Spleen (tissue), 11 donors: ENCODE results near the gene EPS8. TPM values are rescaled to one million over a fixed set of nuclear protein-coding genes. Genes with fewer than 3 reads are reported as not detected.
"Not testable (repeated sequence)": the region's sequence is repeated elsewhere in the genome, so short reads cannot be mapped to it uniquely, and the experiment has no call there.

Experiments used
- DNase-seq: peaks from one replicate; pipeline ENCODE4 v3.0.0-alpha.2; 2020
- H3K27ac ChIP-seq, 8 donors: fragments of 200-600 bp; sonication (generic) in 7 of 8; 1 replicate in 4 of 8; 2 replicates in 4 of 8; pipeline versions ENCODE4 v1.5.0 to v1.8.0; 2016 to 2021; ENCODE audit warnings: inconsistent platforms in 4 of 8, mild to moderate bottlenecking in 4 of 8, moderate library complexity in 1 of 8
- H3K27me3 ChIP-seq, 7 donors: fragments of 200-600 bp; sonication (generic) in 6 of 7; replicated peaks in 1 of 7; 1 replicate in 4 of 7; 2 replicates in 3 of 7; pipeline versions ENCODE4 v1.5.0 to v1.8.0; 2016 to 2021; ENCODE audit warnings: inconsistent platforms in 3 of 7, mild to moderate bottlenecking in 1 of 7
- H3K36me3 ChIP-seq, 6 donors: fragments of 200-600 bp; sonication (generic) in 5 of 6; 1 replicate in 4 of 6; 2 replicates in 2 of 6; pipeline versions ENCODE4 v1.5.0 to v1.8.0; 2016 to 2021; ENCODE audit warnings: inconsistent platforms in 2 of 6
- H3K4me1 ChIP-seq, 6 donors: fragments of 200-600 bp; sonication (generic) in 5 of 6; 1 replicate in 3 of 6; 2 replicates in 3 of 6; pipeline versions ENCODE4 v1.5.0 to v1.8.0; 2016 to 2021; ENCODE audit warnings: inconsistent platforms in 3 of 6
- H3K4me3 ChIP-seq, 8 donors: fragments of 200-600 bp; sonication (generic) in 7 of 8; 1 replicate in 4 of 8; 2 replicates in 4 of 8; pipeline versions ENCODE4 v1.5.0 to v1.8.0; 2016 to 2021; ENCODE audit warnings: inconsistent platforms in 4 of 8, mild to moderate bottlenecking in 4 of 8, moderate library complexity in 2 of 8
- H3K9me3 ChIP-seq, 8 donors: fragments of 200-600 bp; sonication (generic) in 7 of 8; 1 replicate in 4 of 8; 2 replicates in 4 of 8; pipeline versions ENCODE4 v1.5.0 to v1.8.0; 2016 to 2021; ENCODE audit warnings: inconsistent platforms in 4 of 8
- CTCF ChIP-seq, 11 experiments: fragments of 200-600 bp in 7 of 11; fragments of 450-650 bp in 4 of 11; sonication (generic) in 4 of 11; IDR thresholded peaks in 8 of 11; conservative IDR thresholded peaks in 3 of 11; 1 replicate in 7 of 11; 2 replicates in 4 of 11; pipeline versions ENCODE4 v1.4.0 to v1.8.0; 2016 to 2021; ENCODE audit warnings: antibody characterized with exemption in 11 of 11, inconsistent platforms in 4 of 11, mild to moderate bottlenecking in 1 of 11
- POLR2A ChIP-seq, 3 donors: fragments of 450-650 bp; IDR thresholded peaks; one replicate each; pipeline ENCODE4 v1.5.1; 2017; ENCODE audit warnings: antibody characterized with exemption in 3 of 3, mild to moderate bottlenecking in 1 of 3
- POLR2AphosphoS5 ChIP-seq, 3 donors: sonication (generic); formaldehyde crosslinking; IDR thresholded peaks; one replicate each; pipeline ENCODE4 v1.5.1; 2017; ENCODE audit warnings: antibody characterized with exemption in 3 of 3
- WGBS, 5 donors: extraction: QIAGEN DNeasy Blood & Tissue Kit in 3 of 5; methylation state at CpG; one replicate each; pipeline versions ENCODE4 v1.1.5 to v1.1.7; 2013 to 2018; 5-methylcytosine and 5-hydroxymethylcytosine counted together
- intact Hi-C: fragments of 100-400 bp; cut with DNase I; formaldehyde crosslinking; loops from one replicate; pipeline ENCODE4 v1.15.0; 2023; ENCODE audit warnings: low total_unique reads
- polyA plus RNA-seq, 3 donors: library from polyadenylated mRNA; stranded (reverse); fragments of 200-250 nt; gene quantifications; one replicate each; pipeline ENCODE4 v1.2.1, GENCODE V29; 2013
- total RNA-seq, 7 donors: library from RNA; depleted of rRNA in 3 of 7; stranded (reverse); fragments of >200 nt in 3 of 7; fragmentation: NEBNext Ultra II Directional in 4 of 7; extraction: Animal tissue kit (Norgen Biotek cat#: 25700) in 4 of 7; gene quantifications; one replicate each; pipeline versions ENCODE4 v1.1.0 to v1.2.1, GENCODE V29; 2016 to 2021
- donor health status: healthy with polysubstance abuse.
- donor health status: DM: no; HTN: no; CAD: no; lungs with moderate emphysema.
- donor health status: DM: no; HTN: no; CAD: no.
- donor health status: Bipolar disorder and iron deficiency.
- donor health status: healthy.
- donor health status: DM: no; HTN: no; CAD: no.
- donor health status: DM: yes; HTN: yes; CAD: no.

Gene EPS8
- total and polyA plus RNA-seq, 10 donors: 4.6 to 90.5 (median 30.9) TPM

GRCh38 chr12:15754233-15754632 is 35.0 kb downstream of the EPS8 start:
- Histone ChIP-seq H3K36me3 (no peaks in the 10 kb centered on the region), H3K27ac (no peak overlapping the region), H3K4me3 (no peak overlapping the region), H3K9me3 (no peaks in the 10 kb centered on the region), H3K27me3 (no peaks in the 10 kb centered on the region), H3K4me1 (no peaks in the 10 kb centered on the region)
- WGBS, 5 donors: 70 to 90% (median 86%) methylated on average over 2 of the region's 2 CpGs
- TF ChIP-seq CTCF (IDR thresholded peaks at IDR 0.05 in 8 of 11, conservative IDR thresholded peaks at IDR 0.05 in 3 of 11) (no peak), POLR2AphosphoS5 (IDR thresholded peaks at IDR 0.05) (no peak), POLR2A (IDR thresholded peaks at IDR 0.05) (no peak)
- intact Hi-C loops: no loop called here
- DNase-seq: no peak

DNA sequence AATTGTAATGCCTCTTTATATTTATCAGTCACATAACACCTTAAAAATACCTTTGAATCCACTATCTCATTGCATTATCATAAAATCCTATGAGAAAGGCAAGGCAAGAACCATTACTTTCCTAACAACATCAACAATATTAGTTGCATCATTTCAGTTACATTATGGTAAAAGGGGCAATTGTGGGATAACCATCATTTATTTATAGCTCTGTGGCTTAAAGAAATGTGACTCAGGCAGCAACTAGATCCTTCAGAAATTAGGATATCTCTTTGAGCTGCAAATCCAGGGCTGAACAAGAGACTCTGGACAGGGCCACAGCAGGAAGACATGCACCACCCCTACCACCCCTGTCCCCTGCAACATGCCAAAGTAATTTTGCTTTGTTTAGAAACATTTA is 36.4 kb downstream of the EPS8 start:
- Histone ChIP-seq H3K4me1 (no peaks in the 10 kb centered on the region), H3K4me3 (no peak overlapping the region), H3K27me3 (no peaks in the 10 kb centered on the region), H3K9me3 (no peaks in the 10 kb centered on the region), H3K36me3 (no peaks in the 10 kb centered on the region), H3K27ac (no peak overlapping the region)
- DNase-seq: no peak
- intact Hi-C loops: no loop called here
- no peak for TF ChIP-seq CTCF (IDR thresholded peaks at IDR 0.05 in 8 of 11, conservative IDR thresholded peaks at IDR 0.05 in 3 of 11)

- no peaks in the 10 kb centered on the region for H3K27me3 ChIP-seq
- H3K36me3 ChIP-seq: no peaks in the 10 kb centered on the region
- WGBS, 5 donors: 69 to 80% (median 79%) methylated on average over 2 of the region's 2 CpGs
- H3K9me3 ChIP-seq: no peaks in the 10 kb centered on the region
- H3K4me3 ChIP-seq: no peak overlapping the region
- no peaks in the 10 kb centered on the region for H3K4me1 ChIP-seq
- no peak for DNase-seq
- TF ChIP-seq POLR2AphosphoS5 (IDR thresholded peaks at IDR 0.05) (no peak), POLR2A (IDR thresholded peaks at IDR 0.05) (no peak), CTCF (IDR thresholded peaks at IDR 0.05 in 8 of 11, conservative IDR thresholded peaks at IDR 0.05 in 3 of 11) (no peak)
- H3K27ac ChIP-seq: no peak overlapping the region
- intact Hi-C loops: no loop called here
Measured at GRCh38 chr12:15751741-15752140, 37.4 kb downstream of the EPS8 start.

GRCh38 chr12:15749937-15750336 is 39.3 kb downstream of the EPS8 start:
- H3K4me1 ChIP-seq: no peaks in the 10 kb centered on the region
- TF ChIP-seq CTCF (IDR thresholded peaks at IDR 0.05 in 8 of 11, conservative IDR thresholded peaks at IDR 0.05 in 3 of 11) (no peak), POLR2A (IDR thresholded peaks at IDR 0.05) (no peak), POLR2AphosphoS5 (IDR thresholded peaks at IDR 0.05) (no peak)
- H3K27me3 ChIP-seq: no peaks in the 10 kb centered on the region
- H3K4me3 ChIP-seq: no peak overlapping the region
- H3K9me3 ChIP-seq: no peaks in the 10 kb centered on the region
- H3K36me3 ChIP-seq: no peaks in the 10 kb centered on the region
- DNase-seq: no peak
- WGBS, 5 donors: 69 to 84% (median 70%) methylated on average over 4 of the region's 4 CpGs
- intact Hi-C loops: no loop called here
- H3K27ac ChIP-seq: no peak overlapping the region

GRCh38 chr12:15741870-15742269 is 47.3 kb downstream of the EPS8 start:
- H3K4me3 ChIP-seq, H3K27ac ChIP-seq, DNase-seq, H3K4me1 ChIP-seq, H3K27me3 ChIP-seq, intact Hi-C loops, H3K36me3 ChIP-seq: not testable (repeated sequence)
- peaks cover 0 to 13% (median 0%) of the 10 kb centered on the region in 8 donors for H3K9me3 ChIP-seq
- 88 to 97% (median 96%) methylated on average over 3 of the region's 3 CpGs for WGBS, 5 donors
